HL-60 (cell line): ENCODE results near the gene SERPINA6.
"Not testable (repeated sequence)": the region's sequence is repeated elsewhere in the genome, so short reads cannot be mapped to it uniquely, and the experiment has no call there.

Experiments
- DNase-seq, 2 experiments: peaks; one replicate each; pipeline ENCODE4 v3.0.0-alpha.2; 2010 to 2020; ENCODE audit warnings: low read depth in 1 of 2, low spot score in 1 of 2
- H3K27ac ChIP-seq: fragments of 250-450 bp; sonication (Bioruptor Pico); replicated peaks from 2 replicates; pipeline ENCODE4 v1.5.1; 2020; ENCODE audit warnings: mild to moderate bottlenecking, moderate library complexity
- H3K27me3 ChIP-seq: fragments of 250-450 bp; sonication (Bioruptor Pico); 2 replicates; pipeline ENCODE4 v1.5.1; 2021; ENCODE audit warnings: mild to moderate bottlenecking, moderate library complexity; ENCODE audit not compliant: insufficient read depth, poor library complexity, severe bottlenecking
- H3K4me3 ChIP-seq: replicated peaks from 2 replicates; pipeline ENCODE4 v1.5.1; 2011; ENCODE audit warnings: mild to moderate bottlenecking, control low read depth, low read length; ENCODE audit not compliant: insufficient read depth
- GABPA ChIP-seq: IDR thresholded peaks from 2 replicates; pipeline ENCODE4 v1.6.1; 2012; ENCODE audit warnings: low read depth
- POLR2AphosphoS5 ChIP-seq: IDR thresholded peaks from 2 replicates; pipeline ENCODE4 v1.6.1; 2012; ENCODE audit warnings: low read depth
- SPI1 ChIP-seq: IDR thresholded peaks from 2 replicates; pipeline ENCODE4 v1.6.1; 2012; ENCODE audit warnings: low read depth, mild to moderate bottlenecking, borderline replicate concordance
- TF ChIP-seq, protein P1 (sequence below): IDR thresholded peaks from 2 replicates; pipeline ENCODE4 v1.6.1; 2012; ENCODE audit warnings: low read depth; ENCODE audit not compliant: insufficient replicate concordance
- TF ChIP-seq, protein P2 (sequence below): IDR thresholded peaks from one replicate; pipeline ENCODE4 v1.5.1; 2011; ENCODE audit warnings: low read length, control low read depth, inconsistent platforms; ENCODE audit not compliant: insufficient read depth

The SERPINA6 gene

DNA sequence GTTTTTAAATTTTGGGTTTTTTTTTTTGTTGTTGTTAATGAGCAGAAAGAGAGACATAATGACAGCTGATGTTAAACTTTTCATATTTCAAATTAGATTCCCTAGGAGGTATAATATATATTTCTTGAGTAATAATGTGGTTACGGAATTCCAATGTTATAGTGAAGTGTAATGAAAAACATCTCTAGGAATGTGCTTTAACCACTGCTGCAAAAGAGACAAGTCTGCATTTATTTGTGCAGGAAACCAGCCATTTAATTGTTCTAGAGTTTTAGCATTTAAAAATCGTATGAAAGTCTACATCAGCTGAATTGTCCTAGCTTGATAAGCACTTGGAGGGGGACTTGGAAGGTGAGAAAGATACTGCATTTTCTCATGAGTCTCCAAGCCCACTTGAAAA is 44.4 kb downstream of the SERPINA6 start:
- H3K27me3 ChIP-seq = peaks cover 4% of the 10 kb centered on the region
- no peak overlapping the region for H3K27ac ChIP-seq
- no peak overlapping the region for H3K4me3 ChIP-seq
- DNase-seq = no peak
- TF ChIP-seq, protein P1, sequence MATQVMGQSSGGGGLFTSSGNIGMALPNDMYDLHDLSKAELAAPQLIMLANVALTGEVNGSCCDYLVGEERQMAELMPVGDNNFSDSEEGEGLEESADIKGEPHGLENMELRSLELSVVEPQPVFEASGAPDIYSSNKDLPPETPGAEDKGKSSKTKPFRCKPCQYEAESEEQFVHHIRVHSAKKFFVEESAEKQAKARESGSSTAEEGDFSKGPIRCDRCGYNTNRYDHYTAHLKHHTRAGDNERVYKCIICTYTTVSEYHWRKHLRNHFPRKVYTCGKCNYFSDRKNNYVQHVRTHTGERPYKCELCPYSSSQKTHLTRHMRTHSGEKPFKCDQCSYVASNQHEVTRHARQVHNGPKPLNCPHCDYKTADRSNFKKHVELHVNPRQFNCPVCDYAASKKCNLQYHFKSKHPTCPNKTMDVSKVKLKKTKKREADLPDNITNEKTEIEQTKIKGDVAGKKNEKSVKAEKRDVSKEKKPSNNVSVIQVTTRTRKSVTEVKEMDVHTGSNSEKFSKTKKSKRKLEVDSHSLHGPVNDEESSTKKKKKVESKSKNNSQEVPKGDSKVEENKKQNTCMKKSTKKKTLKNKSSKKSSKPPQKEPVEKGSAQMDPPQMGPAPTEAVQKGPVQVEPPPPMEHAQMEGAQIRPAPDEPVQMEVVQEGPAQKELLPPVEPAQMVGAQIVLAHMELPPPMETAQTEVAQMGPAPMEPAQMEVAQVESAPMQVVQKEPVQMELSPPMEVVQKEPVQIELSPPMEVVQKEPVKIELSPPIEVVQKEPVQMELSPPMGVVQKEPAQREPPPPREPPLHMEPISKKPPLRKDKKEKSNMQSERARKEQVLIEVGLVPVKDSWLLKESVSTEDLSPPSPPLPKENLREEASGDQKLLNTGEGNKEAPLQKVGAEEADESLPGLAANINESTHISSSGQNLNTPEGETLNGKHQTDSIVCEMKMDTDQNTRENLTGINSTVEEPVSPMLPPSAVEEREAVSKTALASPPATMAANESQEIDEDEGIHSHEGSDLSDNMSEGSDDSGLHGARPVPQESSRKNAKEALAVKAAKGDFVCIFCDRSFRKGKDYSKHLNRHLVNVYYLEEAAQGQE = no peak
- TF ChIP-seq SPI1 (no peak), GABPA (no peak), POLR2AphosphoS5 (no peak)
- TF ChIP-seq, protein P2, sequence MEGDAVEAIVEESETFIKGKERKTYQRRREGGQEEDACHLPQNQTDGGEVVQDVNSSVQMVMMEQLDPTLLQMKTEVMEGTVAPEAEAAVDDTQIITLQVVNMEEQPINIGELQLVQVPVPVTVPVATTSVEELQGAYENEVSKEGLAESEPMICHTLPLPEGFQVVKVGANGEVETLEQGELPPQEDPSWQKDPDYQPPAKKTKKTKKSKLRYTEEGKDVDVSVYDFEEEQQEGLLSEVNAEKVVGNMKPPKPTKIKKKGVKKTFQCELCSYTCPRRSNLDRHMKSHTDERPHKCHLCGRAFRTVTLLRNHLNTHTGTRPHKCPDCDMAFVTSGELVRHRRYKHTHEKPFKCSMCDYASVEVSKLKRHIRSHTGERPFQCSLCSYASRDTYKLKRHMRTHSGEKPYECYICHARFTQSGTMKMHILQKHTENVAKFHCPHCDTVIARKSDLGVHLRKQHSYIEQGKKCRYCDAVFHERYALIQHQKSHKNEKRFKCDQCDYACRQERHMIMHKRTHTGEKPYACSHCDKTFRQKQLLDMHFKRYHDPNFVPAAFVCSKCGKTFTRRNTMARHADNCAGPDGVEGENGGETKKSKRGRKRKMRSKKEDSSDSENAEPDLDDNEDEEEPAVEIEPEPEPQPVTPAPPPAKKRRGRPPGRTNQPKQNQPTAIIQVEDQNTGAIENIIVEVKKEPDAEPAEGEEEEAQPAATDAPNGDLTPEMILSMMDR = no peak

DNA sequence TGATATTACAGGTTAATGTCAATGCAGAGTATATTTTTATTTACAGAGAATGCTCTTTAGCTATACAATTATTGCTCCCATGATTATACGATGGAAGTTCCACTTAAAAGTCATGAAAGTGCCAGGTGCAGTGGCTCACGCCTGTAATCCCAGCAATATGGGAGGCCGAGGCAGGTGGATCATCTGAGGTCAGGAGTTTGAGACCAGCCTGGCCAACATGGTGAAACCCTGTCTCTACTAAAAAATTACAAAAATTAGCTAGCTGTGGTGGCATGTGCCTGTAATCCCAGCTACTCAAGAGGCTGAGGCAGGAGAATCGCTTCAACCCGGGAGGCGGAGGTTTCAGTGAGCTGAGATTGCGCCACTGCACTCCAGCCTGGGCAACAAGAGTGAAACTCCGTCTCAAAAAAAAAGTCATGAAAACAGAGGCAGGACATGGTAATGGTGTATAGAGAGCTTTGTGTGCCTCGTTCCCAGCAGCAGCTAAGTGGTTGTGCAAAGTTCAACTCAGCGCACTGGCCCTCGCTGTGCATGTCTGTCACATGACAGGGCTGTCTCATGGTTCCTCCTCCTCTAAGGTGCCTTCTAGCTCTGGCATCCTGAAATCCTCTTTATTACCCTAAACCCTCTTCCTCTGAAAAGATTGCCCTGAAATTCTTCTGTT is 46.1 kb downstream of the SERPINA6 start:
- not testable (repeated sequence) for H3K27ac ChIP-seq, DNase-seq, H3K27me3 ChIP-seq, H3K4me3 ChIP-seq

DNA sequence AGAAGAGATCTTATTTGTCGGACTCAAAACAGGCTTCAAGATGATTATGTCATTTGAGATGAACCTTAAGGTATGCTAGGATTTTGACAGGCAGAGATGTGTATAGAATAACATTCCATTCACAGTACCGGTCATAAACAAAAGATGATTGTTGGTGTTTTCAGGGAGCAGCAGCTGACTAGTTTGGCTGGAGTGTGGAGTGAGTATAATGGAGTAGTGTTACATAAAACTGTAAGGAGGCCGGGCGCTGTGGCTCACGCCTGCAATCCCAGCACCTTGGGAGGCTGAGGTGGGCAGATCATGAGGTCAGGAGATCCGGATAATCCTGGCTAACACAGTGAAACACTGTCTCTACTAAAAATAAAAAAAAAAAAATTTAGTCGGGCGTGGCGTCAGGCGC is 54.0 kb downstream of the SERPINA6 start:
- Histone ChIP-seq H3K27me3 (peaks cover 2% of the 10 kb centered on the region), H3K4me3 (no peak overlapping the region), H3K27ac (no peak overlapping the region)
- no peak for TF ChIP-seq GABPA
- TF ChIP-seq, protein P2 = no peak
- no peak for TF ChIP-seq SPI1
- TF ChIP-seq POLR2AphosphoS5 = no peak
- TF ChIP-seq, protein P1 = no peak
- DNase-seq = no peak

DNA sequence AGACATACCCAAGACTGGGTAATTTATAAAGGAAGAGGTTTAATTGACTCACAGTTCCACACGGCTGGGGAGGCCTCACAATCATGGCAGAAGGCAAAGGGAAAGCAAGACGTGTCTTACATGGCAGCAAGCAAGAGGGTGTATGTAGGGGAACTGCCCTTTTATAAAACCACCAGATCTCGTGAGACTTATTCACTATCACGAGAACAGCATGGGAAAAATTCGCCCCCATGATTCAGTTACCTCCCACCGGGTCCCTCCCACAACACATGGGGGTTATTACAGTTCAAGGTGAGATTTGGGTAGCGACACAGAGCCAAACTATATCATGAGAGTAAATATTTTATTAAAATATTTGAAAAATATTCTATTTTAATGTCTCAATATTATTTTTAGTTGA is 54.6 kb downstream of the SERPINA6 start:
- not testable (repeated sequence) for H3K4me3 ChIP-seq, DNase-seq, H3K27me3 ChIP-seq, H3K27ac ChIP-seq

DNA sequence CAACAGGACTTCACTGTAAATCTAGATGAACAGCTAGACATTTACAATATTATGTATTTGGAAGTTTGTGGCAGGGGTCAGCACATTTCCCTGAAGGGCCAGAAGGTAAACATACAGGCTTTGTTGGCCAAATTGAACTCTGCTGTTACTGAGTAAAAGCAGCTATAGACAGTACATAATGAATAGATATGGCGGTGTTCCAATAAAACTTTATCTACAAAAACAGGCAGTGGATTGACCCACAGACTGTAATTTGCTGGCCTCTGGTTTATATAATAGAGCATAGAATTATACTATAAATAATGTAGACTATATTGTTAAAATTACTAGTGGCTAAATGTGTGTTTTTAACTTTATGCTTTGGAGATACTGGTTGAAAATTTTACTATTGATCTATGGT is 55.8 kb downstream of the SERPINA6 start:
- Histone ChIP-seq H3K27ac (no peak overlapping the region), H3K27me3 (no peaks in the 10 kb centered on the region), H3K4me3 (no peak overlapping the region)
- TF ChIP-seq, protein P2 = no peak
- no peak for TF ChIP-seq POLR2AphosphoS5
- TF ChIP-seq SPI1 = no peak
- no peak for TF ChIP-seq GABPA
- TF ChIP-seq, protein P1 = no peak
- no peak for DNase-seq

DNA sequence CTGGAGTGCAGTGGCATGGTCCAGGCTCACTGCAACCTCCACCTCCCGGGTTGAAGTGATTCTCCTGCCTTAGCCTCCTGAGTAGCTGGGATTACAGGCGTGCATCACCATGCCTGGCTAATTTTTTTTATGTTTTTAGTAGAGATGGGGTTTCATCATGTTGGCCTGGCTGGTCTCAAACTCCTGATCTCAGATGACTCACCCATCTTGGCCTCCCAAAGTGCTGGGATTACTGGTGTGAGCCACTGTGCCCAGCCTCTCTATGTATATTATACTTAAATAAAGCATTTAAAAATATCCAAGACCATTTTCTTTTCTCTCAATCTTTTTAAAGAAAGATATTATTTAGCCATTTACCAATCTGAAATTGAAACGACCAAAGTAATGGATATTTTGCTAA is 58.9 kb downstream of the SERPINA6 start:
- not testable (repeated sequence) for H3K27ac ChIP-seq, DNase-seq, H3K27me3 ChIP-seq, H3K4me3 ChIP-seq
